Stomach smooth muscle (tissue), 2 donors: ENCODE measurements around the gene ZNF513.
A peak's percentile ranks its signal among the peaks of the same experiment; 100 is the strongest.

ENCODE experiments used
- H3K27ac ChIP-seq: one replicate; pipeline ENCODE4 v1.7.0; 2013; ENCODE audit warnings: mild to moderate bottlenecking, low read length, inconsistent platforms
- H3K27me3 ChIP-seq, 2 donors: one replicate each; pipeline ENCODE4 v1.7.0; 2013; ENCODE audit warnings: low read length in 2 of 2; ENCODE audit not compliant: insufficient read depth in 2 of 2, control insufficient read depth in 1 of 2
- H3K36me3 ChIP-seq, 2 donors: one replicate each; pipeline ENCODE4 v1.7.0; 2013; ENCODE audit warnings: low read length in 2 of 2; ENCODE audit not compliant: control insufficient read depth in 2 of 2, insufficient read depth in 2 of 2
- H3K4me1 ChIP-seq: one replicate; pipeline ENCODE4 v1.7.0; 2013; ENCODE audit warnings: low read length; ENCODE audit not compliant: control insufficient read depth, insufficient read depth
- H3K4me3 ChIP-seq, 2 donors: one replicate each; pipeline ENCODE4 v1.7.0; 2013; ENCODE audit warnings: low read length in 2 of 2
- H3K9ac ChIP-seq, 2 donors: one replicate each; pipeline ENCODE4 v1.7.0; 2013; ENCODE audit warnings: low read length in 2 of 2, mild to moderate bottlenecking in 1 of 2
- H3K9me3 ChIP-seq, 2 donors: one replicate each; pipeline ENCODE4 v1.7.0; 2013; ENCODE audit warnings: low read length in 2 of 2; ENCODE audit not compliant: control insufficient read depth in 2 of 2
- donor health status: healthy.
- donor health status: Pancreatic carcinoma.

Gene ZNF513

DNA sequence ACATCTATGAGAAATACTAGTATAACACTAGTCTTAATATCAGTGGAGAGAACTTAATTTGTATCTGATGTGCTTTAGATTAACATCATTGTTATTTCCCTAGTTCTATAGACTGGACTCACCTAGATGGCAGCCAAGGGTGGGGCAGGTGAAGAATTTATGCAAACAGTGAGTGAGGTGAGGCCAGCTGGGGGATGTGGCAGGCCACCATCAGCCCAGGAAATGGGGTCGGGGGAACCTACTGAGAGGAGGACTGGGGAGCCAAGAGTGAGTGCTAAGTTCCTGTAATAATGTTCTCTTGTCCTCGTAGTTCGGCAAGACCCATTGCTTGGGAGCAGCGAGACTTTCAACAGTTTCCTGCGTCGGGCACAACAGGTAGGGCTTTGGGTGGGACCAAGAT, 7.6 kb downstream of the ZNF513 start:
- no peaks in the 10 kb centered on the region for H3K9me3 ChIP-seq
- H3K36me3 ChIP-seq = peaks cover 50 to 57% of the 10 kb centered on the region in 2 donors
- no peaks in the 10 kb centered on the region for H3K27me3 ChIP-seq
- peaks cover 26% of the 10 kb centered on the region for H3K4me1 ChIP-seq
- no peak overlapping the region for H3K9ac ChIP-seq
- H3K4me3 ChIP-seq = no peak overlapping the region
- no peak overlapping the region for H3K27ac ChIP-seq

DNA sequence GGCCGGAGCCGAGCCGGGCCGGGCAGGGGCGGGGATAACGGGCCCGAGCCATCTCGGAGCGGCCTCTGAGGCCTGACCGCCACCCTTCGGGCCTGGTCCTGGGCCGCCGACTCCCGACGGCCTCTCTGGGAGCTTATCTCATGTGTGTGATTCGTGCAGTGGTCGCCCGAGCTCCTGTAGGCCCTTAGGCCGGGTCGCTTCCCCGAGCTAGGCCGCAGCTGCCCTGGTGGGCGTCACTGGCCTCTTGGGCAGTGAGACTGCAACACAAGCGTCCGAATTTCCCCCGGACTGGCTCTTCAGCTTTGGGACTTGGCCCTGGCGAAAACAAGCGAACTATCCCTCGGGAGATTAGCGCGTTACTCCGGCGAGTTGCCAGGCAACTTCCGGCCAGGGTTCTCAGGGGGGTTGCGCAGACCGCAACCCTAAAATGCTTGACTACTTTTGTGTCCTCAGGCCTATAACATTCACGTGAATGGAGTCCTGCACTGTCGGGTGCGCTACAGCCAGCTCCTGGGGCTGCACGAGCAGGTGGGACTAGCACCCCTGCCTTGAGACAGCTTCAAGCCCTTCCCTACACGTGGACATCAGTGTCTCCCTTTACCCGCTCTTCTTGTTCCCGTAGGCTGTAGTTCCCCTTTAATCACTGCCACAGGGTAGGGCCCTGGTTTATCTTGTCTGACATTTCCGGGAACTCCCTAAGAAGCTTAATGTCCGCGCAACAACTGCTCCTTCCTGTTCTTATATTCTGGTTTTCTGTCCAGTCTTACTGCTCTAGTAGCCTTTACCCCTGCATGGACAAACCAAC, 9.5 kb downstream of the ZNF513 start:
- H3K27me3 ChIP-seq = no peaks in the 10 kb centered on the region
- H3K9me3 ChIP-seq = no peaks in the 10 kb centered on the region
- peak overlapping the region; percentile 92 to 98 for H3K9ac ChIP-seq
- peak overlapping the region; percentile 96 for H3K4me3 ChIP-seq
- H3K36me3 ChIP-seq = peaks cover 50 to 58% of the 10 kb centered on the region in 2 donors
- H3K4me1 ChIP-seq = peaks cover 26% of the 10 kb centered on the region
- peak overlapping the region; percentile 82 for H3K27ac ChIP-seq

DNA sequence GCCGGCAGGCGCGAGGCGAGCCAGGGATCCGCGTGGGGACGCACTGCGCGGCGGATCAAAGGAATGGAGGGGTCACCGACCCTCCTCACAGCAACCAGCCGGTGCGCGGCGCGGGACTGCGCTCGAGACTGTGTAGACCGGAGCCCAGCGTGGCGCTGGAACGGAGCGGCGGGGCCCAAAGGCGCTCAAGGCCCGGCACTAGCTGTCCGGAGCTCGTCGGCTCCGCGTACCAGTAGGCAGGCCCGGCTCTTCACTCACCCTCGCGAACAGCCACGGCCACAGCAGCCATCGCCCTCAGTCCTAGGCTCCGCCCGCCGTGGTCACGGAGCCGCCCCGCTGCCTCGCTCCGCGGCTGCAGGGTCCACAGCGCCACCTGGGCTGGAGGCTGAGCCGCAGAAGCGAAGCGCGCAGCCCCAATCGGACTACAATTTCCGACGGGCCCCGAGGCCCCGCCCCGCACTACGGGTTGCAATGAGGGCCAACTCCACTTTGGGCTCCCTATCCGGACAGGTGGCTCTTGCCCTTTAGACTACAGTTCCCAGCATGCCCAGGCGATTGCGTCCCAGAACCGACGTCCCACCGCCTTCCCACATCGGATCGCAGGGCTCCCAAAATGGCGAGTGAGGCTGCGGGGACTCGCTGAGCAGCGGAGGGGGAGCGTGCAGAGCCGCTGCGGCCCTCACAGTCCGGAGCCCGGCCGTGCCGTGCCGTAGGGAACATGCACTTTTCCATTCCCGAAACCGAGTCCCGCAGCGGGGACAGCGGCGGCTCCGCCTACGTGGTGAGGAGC, 10.3 kb downstream of the ZNF513 start, which contains the start of the genes EIF2B4 and SNX17:
Gene EIF2B4 (minus strand): TSS at position 313 of the 790 bp plus-strand sequence. CDS start 24 bp downstream, at position 289.
Gene SNX17 (plus strand): TSS at position 591 of the 790 bp plus-strand sequence. CDS start 128 bp downstream, at position 719.
- no peaks in the 10 kb centered on the region for H3K27me3 ChIP-seq
- H3K27ac ChIP-seq = peak within 1 kb of the TSS; percentile 90
- H3K9ac ChIP-seq = peak within 1 kb of the TSS; percentile 93 to 98
- H3K4me3 ChIP-seq = peak within 1 kb of the TSS; percentile 96
- peaks cover 47 to 55% of the 10 kb centered on the region in 2 donors for H3K36me3 ChIP-seq
- peaks cover 26% of the 10 kb centered on the region for H3K4me1 ChIP-seq
- no peaks in the 10 kb centered on the region for H3K9me3 ChIP-seq

DNA sequence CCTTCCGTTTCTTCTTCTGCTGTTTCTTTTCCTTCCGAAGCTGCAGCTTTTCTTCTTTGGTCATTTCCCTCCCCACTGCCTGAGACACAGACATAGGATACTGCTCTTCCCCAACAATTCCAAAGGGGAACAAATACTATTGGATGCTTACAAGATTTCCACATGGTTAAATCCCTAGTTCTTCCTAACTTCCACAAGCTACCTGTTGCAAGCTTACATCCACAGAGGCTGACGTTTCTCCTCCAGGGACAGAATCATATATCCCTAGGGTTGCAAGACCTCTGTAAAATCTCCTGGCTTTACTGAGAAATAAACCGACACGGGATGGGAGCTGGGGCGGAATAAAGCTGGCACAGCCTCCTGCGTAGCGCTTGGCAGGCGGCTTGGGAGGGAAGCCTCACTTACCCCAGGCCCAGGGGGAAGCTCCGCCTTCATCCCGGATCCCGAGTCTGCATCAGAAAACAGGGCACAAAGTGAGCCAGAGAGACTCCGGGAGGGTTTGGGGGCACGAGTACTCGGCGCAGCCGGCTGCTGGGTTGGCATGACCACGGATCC, 11.0 kb downstream of the ZNF513 start:
- Histone ChIP-seq H3K9ac (peak overlapping the region; percentile 93 to 95), H3K4me1 (peaks cover 26% of the 10 kb centered on the region), H3K4me3 (peak overlapping the region; percentile 83 to 96), H3K27ac (peak overlapping the region; percentile 90), H3K9me3 (no peaks in the 10 kb centered on the region), H3K27me3 (no peaks in the 10 kb centered on the region), H3K36me3 (peaks cover 45 to 53% of the 10 kb centered on the region in 2 donors)

DNA sequence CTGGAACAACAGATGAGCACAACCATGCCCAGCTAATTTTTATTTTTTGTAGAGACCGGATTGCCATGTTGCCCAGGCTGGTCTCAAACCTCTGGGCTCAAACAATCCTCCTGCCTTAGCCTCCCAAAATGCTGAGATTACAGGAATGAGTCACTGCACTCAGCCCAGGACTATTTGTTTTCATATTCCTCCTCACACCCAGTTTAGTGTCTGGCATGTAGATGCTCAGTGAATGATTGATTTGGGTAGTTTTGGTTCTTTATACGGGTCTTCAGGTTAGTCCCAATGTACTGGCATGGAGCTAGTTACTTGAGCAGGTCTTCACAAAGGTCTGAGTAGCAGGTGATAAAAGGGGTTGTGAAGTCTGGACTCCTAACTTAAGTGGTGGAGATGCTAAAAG, 16.6 kb downstream of the ZNF513 start:
- Histone ChIP-seq H3K4me3 (no peak overlapping the region), H3K27me3 (no peaks in the 10 kb centered on the region), H3K27ac (no peak overlapping the region), H3K9ac (no peak overlapping the region), H3K36me3 (peaks cover 42% of the 10 kb centered on the region in 2 donors), H3K4me1 (peaks cover 4% of the 10 kb centered on the region), H3K9me3 (no peaks in the 10 kb centered on the region)

DNA sequence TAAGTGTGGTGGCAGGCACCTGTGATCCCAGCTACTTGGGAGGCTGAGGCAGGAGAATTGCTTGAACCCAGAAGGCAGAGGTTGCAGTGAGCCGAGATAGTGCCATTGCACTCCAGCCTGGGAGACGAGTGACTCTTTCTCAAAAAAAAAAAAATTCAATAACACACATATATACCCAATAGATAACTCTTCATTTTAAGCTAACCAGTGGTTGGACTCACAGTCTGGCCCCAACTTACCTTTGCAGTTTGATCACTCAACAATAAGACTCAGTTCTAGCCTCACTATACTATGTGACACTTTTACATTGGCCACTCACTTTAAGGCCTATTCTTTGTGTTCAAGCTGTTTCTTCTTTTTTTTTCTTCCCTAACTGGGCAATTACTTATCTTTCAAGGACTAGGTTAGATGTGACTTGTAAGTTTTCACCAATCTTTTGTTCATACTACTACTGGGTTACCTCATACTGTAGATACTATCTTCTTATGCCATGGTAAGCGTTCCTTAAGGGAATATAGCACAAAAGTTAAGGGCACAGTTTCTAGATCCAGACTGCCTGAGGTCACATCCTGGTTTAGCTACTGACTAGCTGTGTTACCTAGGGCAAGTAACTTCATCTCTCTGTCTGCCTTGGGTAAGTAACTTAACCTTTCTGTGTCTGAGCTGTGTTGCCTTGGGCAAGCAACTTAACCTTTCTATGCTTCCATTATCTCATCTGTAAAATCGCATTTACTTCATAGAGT, 17.7 kb downstream of the ZNF513 start:
- no peak overlapping the region for H3K9ac ChIP-seq

DNA sequence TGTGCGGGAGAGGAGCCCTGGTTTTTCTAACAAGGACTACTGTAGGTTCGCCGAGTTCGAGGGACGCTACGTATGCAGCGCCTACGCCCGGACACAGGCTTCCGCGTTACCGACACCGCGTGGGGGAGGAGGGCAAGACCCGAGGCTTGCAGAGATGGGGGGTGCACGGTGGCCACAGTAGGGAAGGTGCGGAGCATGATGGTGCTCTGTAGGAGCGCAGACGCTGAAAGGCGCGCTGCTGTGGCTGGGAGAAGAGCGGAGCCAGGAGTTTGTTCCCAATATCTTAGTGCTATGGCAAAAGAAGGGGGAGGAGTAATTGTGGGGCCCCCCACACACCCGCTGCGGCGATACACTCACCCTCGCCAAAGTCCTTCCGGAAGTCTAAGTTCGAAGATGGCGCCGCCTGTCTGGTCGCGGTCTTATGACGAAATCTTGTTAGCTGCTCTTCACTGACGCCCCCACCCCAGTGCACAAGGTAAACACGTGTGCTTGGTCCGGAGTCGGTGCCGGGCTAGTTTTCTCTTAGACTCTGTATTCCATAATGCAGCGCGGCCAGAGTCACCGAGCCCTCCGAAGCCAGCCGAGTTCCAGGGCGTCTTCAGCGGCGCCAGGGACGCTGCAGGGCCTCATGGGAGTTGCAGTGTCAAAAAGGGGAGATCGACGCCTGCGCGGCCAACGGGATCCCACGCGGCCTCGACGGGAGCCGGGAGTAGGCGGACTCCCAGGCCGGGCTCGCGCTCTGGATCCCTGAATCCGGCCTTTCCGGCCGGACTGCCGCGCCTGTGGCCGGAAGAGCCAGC, 24.0 kb downstream of the ZNF513 start, which contains the start of gene GTF3C2:
Gene GTF3C2 (minus strand): TSS at position 383 of the 800 bp plus-strand sequence. CDS start 13,210 bp downstream, outside the sequence.
- no peaks in the 10 kb centered on the region for H3K27me3 ChIP-seq
- H3K9ac ChIP-seq = peak within 1 kb of the TSS; percentile 77 to 93
- peaks cover 17% of the 10 kb centered on the region for H3K4me1 ChIP-seq
- H3K27ac ChIP-seq = peak within 1 kb of the TSS; percentile 80
- peak within 1 kb of the TSS; percentile 85 to 99 for H3K4me3 ChIP-seq
- no peaks in the 10 kb centered on the region for H3K9me3 ChIP-seq
- H3K36me3 ChIP-seq = no peaks in the 10 kb centered on the region

More for the DNA sequence above, 17.7 kb downstream of the ZNF513 start:
- no peaks in the 10 kb centered on the region for H3K27me3 ChIP-seq
- no peak overlapping the region for H3K27ac ChIP-seq
- H3K9me3 ChIP-seq = no peaks in the 10 kb centered on the region
- no peak overlapping the region for H3K4me3 ChIP-seq
- H3K36me3 ChIP-seq = peaks cover 33 to 35% of the 10 kb centered on the region in 2 donors
- peaks cover 4% of the 10 kb centered on the region for H3K4me1 ChIP-seq

DNA sequence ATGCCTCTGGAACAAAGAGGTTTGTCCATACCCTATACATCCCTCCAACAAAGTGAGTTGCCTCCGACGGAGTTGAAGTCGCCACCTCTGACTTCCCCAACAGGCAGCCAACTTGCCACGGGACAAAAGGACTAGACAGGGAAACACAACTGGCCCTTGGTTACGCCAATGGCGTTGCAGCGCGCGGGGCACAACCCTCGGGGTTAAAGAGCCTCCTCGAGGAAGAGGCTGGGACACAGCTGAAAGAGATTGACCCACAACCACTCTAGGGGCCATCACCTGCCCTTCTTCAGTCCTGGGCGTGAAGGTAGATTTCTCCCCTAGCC, 24.5 kb downstream of the ZNF513 start:
- H3K27ac ChIP-seq = peak overlapping the region; percentile 80
- H3K4me1 ChIP-seq = peaks cover 17% of the 10 kb centered on the region
- H3K36me3 ChIP-seq = no peaks in the 10 kb centered on the region
- peak overlapping the region; percentile 77 to 93 for H3K9ac ChIP-seq
- H3K27me3 ChIP-seq = no peaks in the 10 kb centered on the region
- peak overlapping the region; percentile 85 to 99 for H3K4me3 ChIP-seq
- no peaks in the 10 kb centered on the region for H3K9me3 ChIP-seq

DNA sequence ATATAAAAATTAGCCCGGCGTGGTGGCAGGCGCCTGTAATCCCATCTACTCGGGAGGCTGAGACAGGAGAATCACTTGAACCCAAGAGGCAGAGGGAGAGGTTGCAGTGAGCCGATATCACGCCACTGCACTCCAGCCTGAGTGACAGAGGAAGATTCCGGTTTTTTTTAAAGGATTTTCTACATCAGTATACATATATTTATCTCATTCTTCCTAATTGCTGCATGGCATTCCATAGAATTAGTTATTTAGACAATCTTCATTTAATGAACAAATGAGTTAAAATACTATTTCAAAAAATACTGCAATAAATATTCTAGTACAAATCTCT, 26.0 kb downstream of the ZNF513 start:
- H3K27ac ChIP-seq = no peak overlapping the region
- no peaks in the 10 kb centered on the region for H3K9me3 ChIP-seq
- H3K4me3 ChIP-seq = no peak overlapping the region
- peaks cover 17% of the 10 kb centered on the region for H3K4me1 ChIP-seq
- no peaks in the 10 kb centered on the region for H3K27me3 ChIP-seq
- H3K9ac ChIP-seq = no peak overlapping the region
- peaks cover 0 to 2% of the 10 kb centered on the region in 2 donors for H3K36me3 ChIP-seq
